Stimulated activated CD4-positive, alpha-beta T cell treated with anti-CD3 and anti-CD28 coated beads, TNF-alpha, amount 100 ng/mL, for 4 hours (primary cell): Measurements from ENCODE around the gene DYNLL2.
A peak's percentile ranks its signal among the peaks of the same experiment; 100 is the strongest.
"Not testable (repeated sequence)": the region's sequence is repeated elsewhere in the genome, so short reads cannot be mapped to it uniquely, and the experiment has no call there.

Experiments used
- DNase-seq, 3 experiments: peaks; one replicate each; pipeline ENCODE4 v3.0.0-alpha.2; 2020; ENCODE audit warnings: low read depth in 3 of 3

Gene DYNLL2

DNA sequence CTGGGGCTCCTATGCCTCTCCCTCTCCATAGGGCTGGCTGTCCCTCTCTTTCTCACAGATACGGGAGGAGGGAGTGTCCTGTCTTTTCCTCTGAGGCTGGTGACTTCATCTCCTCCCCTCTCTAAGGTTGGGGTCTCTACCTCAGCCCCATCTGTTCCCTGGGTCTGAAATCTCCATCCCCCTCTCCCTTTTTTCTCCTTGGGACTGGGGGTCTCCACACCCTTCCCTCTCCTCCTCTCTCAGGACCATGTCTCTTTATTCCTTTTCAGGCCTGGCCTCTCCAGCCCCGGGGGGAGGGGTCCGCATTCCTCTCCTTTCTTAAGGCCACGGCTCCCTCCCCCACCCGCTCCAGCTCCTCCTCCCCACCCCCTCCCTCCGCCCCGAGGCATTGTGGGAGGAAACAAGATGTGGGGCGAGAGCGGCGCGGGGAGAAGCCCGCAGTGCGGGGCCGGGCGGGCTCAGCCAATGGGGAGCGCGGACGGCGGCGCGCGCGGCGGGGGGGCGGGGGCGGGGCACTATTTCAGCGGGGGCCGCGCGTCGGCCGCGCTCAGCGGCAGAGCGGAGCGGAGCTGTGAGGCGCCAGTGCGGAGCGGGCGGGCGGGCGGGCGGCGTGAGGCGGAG, at the start of gene DYNLL2:
TSS of gene DYNLL2 (plus strand) at position 550 of the 621 bp plus-strand sequence. CDS start 3,672 bp downstream, outside the sequence.
- peak; percentile 86 to 88 (median 86) for DNase-seq

DNA sequence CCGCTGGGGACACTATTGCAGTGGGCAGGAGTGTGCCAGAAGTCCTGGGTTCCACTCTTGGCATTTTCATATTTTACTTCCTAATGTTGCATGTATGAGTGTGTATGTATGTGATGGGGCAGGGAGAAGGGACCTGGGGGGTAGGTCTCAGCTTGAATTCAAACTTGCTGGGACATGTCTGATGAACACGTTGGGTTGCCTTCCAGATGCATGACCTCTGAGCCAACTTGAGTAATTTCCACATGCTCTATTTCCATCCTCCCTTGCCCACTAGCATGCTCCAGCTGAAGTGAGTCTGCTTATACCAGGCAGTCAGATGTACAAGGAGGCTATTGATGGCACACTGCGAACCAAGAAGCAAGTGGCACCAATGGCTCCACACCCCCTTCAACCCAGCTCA, 43.2 kb upstream of the DYNLL2 start:
- DNase-seq: no peak

DNA sequence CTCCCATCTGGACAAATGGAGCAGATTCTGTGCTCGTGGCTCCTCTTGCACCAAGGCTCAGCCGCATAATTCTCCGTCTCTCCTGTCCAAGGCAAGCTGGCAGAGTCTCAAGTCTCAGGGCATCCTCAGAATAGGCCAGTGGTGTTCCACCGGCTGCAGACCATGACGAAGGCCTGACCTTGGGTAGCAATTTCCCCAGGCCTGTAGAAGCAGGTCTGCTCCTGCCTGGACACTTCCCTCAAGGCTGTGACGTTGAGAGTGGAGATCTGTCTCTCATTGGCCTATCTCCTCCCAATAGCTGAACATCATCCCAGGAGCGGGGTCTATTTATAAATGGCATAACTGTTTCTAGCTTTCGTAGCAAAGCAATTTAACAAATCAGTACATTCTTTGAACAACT, 42.8 kb upstream of the DYNLL2 start:
- no peak for DNase-seq

DNA sequence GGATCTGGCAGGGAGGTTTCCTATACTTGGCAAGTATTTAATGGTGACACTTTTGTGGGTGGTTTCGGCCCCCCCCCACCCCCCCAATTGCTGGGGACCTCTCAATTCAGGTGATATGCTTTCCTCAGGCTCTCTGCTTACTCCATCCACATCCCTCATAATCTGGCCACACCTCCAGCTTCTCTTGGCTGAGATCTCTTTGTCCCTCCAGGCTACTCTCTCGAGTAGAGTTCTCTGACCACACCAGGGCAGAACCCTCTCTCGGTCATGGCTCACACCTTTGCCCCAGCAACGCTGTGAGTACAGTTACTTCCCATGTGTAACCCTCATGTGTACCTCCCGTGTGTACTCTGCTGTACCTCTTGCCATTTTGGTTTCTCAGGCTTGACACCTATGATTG, 42.1 kb upstream of the DYNLL2 start:
- DNase-seq: no peak

DNA sequence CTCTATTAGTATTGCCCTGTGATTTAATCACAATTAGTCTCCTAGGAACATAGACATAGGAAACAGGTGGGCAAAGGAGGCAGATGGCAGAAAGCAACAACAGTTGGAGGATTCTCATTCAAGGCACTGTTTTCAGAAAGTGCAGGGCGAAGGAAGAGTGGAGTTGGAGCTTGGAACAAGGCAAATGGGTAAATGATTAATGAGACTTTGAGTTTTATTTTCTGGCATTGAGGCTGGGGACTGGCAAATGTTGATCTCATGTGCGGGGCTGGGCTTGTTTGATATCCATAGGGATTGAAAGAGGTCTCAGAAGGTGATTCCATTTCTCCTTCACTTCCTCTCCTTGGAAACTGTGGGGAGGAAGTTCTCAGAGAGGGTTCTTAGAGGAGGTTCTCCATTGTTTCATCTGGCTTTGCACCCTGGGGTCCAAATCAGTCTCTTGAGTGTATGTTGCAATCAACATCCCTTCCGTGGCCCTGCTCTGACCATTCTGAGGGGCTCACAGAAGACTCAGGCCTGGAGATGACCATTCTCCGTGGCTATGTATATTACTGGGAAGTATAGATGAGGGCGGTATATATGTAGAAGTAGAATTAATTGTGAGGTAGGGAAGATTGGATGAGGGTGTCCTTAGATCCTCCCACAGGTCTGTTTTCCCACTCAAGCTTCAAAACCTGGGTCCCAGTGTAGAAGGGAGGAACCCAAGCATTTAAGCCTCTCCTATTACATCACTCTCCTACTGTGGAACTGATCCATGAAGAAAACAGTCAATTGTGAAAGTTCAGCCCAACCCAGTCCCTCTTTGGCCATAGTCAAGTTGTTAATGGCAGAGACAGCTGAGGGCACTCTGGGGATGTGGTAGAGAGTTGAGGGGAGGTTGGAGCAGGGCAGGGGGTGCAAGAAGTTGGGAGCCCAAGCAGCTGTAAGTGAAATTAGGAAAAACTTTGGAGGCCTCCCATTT, 39.7 kb upstream of the DYNLL2 start:
- no peak for DNase-seq

DNA sequence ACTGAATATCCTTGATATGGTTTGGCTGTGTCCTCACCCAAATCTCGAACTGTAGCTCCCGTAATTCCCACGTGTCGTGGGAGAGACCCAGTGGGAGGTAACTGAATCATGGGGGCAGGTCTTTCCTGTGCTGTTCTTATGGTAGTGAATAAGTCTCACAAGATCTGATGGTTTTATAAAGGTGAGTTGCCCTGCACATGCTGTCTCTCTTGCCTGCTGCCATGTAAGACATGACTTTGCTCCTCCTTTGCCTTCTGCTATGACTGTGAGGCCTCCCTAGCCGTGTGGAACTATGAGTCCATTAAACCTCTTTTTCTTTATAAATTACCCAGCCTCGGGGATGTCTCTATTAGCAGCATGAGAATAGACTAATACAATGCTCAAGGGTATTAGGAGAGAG, 39.0 kb upstream of the DYNLL2 start:
- not testable (repeated sequence) for DNase-seq

DNA sequence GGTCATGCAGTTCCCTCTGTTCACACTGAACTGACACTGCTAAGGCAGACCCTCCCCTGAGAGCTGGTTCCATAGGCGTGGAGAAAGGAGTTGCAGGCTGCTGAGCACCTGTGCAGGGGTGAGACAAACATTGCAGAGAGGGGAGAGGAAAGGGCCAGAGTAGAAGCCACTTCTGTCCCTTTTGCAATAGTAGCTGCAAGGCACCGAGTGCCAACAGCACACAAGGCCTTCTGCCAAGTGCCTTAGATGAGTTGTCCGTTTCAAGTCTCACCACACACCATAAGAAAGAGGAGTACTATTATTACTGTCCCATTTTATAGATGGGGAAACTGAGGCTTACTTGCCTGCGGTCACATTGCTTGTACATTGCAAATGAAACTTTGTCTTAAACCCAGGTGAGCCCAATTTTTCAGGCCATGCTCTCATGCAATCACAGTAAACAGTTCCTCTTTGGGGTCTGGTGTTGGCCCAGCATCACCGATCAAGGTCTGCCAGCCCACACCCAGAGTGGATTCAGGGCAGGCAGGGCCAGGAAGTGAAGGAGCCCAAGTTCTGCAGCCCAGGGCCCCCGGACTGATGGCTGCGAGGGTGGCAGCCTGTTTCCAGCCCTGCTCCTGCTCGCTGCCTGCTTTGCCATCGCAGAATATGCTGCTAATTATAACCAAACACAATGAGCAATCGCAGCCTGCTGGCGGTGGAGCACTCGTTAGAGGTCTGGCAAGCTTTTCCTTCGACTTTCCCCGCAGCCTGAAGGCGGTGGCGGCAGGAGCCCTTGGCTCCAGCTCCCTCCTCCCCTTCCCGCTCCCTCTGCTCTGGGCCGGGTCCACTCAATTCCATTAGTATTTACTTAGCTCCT, 36.8 kb upstream of the DYNLL2 start:
- no peak for DNase-seq

DNA sequence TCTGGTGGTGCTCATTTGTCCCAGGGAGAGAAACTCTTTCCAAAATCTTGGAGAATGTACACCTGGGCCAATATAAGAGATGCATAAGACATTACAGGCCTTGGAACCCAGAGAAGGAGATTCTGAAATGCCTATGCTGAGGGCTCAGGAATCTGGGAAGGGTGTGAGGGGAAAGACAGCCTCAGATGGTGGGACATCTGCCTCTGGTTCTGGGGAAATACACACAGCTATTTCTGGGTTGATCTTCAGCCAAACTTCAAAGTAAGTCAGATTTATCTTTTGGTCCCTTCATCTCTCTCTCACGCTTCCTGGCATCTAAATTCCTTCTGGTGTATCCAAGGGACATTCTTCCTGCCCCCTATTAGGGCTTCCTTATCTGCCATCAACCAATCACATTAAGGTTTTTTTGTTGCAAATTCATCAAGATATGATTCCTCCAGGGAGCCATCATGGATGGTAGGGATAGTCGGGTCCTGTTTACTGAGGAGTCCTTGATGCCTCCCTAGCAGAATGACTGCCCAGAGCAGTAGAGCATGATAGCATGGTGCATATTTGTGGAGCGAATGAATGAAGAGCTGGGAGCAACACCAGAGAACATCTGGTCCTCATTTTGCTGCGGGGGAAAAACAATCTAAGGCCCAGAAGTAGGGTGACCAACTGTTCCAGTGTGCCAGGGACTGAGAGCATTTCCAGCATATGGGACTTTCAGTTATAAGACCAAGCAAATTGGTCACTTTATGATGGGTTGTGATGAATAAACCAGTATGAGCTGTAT, 35.7 kb upstream of the DYNLL2 start:
- DNase-seq: no peak

DNA sequence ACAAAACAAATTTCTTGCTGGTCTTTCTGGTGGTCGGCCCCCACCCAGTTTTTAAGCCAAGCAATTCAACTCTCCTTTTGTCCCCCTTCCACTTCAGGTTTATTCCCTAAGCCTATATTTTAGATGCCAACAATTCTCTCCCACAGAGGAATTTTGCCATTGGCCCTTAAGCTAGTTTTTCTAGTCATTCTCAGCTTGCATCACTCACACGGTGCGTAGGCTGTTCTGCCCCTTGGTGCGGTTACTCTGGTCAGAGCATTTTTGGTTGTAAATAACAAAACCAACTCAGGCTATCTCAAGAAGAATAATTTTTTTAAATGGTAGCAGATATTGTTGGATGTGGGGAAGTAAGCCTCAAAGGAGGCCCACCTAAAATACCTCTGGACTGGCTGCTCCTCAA, 33.7 kb upstream of the DYNLL2 start:
- no peak for DNase-seq

DNA sequence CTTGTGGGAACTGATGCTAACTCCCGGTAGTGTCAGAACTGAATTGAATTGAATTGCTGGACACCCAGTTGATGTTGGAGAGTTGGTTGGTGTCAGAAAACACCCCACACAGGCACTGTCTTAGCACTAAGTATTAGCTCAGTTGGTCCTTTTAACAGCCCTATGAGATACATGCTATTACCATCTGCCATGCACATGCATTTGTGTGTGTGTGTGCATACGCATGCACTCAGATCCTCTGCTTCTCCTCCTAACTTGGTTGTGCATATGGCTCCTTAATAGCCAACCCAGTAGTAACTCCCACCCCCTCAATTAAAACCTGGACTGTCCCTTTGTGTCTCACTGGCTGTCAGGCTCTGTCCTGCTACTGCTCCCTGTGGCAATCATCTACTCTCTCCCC, 32.3 kb upstream of the DYNLL2 start:
- DNase-seq: no peak

DNA sequence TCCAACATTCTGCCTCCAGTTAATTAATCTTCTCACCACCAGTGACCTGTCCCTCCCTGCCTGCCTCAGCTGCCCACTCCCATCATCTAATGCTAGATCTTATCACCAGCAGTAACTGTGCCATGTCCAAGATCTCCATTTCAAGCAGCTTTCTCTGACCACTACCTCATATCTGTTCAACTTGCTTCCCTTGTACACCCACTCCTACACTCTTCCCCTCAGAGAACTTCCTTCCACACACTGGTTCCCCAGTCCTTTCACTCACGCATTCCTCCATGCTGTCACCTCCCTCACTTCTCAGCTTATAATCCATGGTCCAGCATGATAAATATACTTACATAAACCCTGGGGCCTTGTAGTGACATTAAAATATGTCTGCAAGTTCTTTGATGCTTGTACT, 31.8 kb upstream of the DYNLL2 start:
- DNase-seq: no peak

DNA sequence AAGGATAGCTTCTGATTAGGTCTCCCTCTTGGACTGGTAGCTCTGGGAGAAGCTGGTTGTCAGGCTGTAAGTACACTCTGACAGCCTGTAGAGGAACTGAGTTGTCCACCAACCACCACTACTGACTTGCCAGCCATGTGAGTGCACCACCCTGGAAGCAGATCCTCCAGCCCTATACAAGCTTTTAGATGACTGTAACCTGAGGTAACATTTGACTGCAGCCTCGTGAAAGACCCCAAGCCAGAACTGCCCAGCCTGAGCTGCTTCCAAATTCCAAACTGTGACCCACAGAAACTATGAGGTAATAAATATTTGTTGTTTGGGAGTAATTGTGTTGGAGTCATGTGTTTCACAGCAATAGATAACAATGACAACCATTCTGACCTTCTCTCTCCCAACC, 30.8 kb upstream of the DYNLL2 start:
- no peak for DNase-seq

DNA sequence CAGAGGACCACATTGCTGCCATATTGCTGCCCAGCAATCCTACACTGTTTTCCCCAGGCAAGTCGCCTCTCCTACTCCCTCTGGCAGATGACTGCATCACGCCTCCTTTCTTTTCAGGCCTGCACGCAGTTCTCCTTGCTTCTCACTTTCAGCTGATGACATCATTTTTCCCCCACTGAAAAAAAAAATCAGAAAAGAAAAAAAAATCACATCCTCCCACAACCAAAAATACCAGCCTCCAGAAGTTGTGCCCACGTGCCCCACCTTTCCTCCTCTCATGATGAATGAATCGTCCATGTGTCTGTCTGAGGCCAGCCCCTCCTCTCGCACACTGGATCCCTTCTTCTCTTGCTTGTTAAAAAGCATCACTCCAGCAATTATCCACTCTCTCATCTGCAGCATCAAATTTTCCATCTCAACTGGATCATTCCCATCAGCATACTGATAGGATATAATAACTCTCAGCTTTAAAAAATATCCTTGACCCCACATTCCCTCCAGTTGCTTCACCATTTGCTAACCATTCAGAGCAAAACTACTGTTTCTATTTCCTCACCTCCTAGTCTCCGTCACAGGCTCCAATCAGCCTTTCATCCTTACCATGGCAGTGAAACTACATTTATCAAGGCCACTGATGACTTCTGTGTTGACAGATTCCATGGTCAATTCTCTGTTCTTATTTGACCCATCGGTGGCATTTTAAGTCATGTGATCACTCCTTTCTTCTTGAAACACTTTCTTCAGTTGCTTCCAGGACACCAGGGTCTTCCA, 30.1 kb upstream of the DYNLL2 start:
- DNase-seq: peak; percentile 3 to 14 (median 9)

DNA sequence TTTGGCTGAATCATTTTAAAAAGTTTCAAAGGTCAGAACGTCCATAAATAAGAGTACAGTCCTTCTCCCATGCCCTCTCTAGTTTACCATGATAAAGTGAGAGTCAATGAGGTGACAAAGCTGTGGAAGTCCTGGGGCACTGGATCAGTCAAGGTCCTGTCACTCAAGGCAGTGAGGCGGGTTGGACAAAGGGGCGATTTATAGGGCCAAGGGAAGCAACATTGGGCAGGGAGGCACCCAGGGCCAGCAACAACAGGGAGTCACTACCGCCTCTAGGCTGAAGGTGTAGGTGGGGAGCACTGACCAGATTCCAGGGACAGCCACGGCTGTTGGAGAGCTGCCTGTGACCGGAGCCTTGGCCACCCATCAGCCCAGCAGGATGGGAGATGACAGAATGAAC, 28.6 kb upstream of the DYNLL2 start:
- no peak for DNase-seq

DNA sequence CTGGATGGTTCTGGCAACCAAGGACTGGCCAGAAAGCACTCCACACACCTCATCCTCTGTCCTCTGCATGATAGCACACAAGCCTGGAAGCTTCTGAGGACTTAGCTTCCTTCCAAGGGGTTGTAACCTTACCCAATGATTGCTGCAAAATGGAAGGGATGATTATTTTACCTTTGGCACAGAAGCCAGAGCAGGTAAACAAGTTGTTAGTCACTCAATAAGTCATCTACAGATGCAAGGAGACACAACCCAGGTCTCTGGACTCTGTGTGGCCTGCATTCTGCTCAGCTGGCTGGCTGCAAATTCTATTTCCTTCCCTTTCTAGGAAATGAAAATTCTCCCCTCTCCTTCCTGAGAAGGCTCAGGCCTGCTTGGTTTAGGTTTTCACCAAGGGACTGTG, 26.7 kb upstream of the DYNLL2 start:
- no peak for DNase-seq

DNA sequence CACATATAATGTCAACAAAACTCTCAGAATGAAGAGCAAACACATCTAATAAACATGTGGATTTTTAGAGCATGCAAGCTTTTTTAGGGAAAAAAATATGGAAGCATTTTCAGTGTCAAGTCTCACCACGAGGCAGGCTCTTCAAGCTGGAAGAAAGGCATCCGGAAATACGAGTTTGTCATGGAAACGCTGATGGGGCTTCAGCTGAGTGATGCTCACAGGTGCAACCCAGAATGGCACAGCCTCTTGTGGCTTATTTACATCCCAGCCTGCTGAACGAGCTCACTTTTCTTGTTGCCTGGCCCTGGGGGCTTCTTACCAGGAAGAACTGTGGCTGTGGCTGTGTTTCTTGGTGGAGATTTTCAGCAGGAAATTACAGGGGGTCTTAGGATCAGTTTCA, 24.1 kb upstream of the DYNLL2 start:
- DNase-seq: no peak

DNA sequence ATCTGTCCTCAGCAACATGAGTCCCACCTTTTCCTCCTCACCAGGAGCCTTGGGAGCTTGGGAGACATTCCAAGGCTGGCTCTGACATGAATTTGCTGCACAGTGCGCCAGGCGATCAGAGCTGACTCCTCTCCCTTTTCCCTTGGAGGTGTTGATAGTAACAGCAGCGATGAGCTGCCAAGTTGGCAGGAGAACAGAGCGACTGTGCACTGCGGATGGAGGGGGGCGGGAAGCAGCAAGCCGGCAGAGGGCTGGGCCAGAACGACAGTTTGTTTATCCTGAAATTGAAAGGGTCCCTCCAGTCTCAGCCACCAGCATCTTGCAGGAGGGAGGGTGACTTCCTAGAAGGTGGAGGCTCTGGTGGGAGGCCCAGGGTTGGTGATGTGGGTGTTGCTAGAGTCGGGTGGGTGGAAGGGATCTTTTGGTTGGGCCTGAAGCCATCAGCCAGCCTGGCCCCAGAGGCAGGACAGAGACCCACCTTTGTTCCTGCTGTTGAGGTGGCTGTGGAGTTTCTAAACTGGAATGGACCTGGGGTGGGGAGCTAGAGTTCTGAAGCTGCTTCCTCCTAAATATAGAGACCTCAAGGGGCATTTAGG, 22.5 kb upstream of the DYNLL2 start:
- no peak for DNase-seq

DNA sequence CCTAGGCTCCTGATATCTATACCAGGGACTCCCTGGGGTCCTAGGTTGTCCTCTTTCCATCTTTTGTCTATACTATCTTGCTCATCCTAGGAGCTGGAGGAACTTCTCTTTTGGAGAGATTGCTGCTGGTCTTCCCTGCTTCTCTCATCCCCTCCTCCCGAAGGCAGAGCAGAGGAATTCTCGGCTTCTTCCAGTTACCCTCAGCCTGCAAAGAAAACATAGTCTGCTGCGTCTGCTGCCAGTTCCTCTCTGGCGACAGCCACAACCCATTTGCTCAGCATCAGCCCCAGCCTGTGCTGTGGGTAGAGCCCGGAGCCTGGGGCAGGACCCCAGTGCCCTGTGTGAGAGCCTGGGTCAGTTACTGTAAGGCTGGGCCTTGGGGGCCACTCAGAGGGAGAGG, 21.5 kb upstream of the DYNLL2 start:
- DNase-seq: no peak

DNA sequence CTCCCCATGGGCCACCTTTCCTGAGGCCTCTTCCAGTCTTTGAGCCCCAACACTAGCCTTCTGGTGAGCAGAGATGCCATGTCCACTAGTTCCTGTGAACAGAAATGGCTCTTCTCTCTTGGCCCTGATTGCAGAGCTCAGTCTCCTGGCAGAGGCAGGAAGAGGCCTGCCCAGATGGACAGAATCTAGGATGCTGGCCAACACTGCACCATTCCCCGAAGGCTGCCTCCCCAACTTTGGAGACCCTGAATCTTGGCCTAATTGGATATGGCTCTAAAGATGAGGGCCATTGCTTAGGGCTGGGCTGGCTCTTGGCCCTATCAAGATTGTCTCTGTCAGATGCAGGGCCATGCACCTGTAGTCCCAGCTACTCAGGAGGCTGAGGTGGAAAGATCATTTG, 18.0 kb upstream of the DYNLL2 start:
- DNase-seq: no peak

DNA sequence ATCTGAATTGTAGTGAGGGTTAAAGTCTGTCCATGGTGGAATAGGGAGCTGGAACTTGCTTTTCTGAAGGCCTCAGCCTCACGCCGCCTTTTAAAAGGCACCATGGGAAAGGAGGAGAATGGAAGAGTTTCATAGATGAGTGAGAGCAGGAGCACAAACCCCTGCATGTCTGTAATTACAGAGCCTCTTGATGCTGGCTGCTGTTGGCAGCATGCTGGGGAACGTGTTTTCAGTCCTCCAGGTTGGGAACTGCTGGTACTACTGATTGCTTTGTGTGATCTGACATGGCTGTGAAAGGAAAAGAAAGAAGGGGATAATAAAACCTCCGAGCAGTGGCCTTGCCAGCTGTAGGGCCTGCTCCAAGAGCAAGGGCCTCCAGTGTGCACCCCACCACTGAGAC, 16.8 kb upstream of the DYNLL2 start:
- DNase-seq: no peak
